ENCODE results near the gene NEK5.

The NEK5 gene

GRCh38 chr13:52159159-52159982, 30.5 kb upstream of the NEK5 start, which contains the start of gene NEK3:
NEK3 (minus strand) TSS chr13:52159597; CDS start chr13:52156191, 3,406 bp downstream.
- peak; percentile 93 for TF ChIP-seq ZBTB7A (IDR thresholded peaks at IDR 0.05; ENCODE audit: low read depth)
- no peak for TF ChIP-seq FOXM1 (IDR thresholded peaks at IDR 0.05; ENCODE audit: borderline replicate concordance, low read depth)
- TF ChIP-seq EP300 (IDR thresholded peaks at IDR 0.05; ENCODE audit: borderline replicate concordance) = no peak
- peak; percentile 99 for TF ChIP-seq MAX (IDR thresholded peaks at IDR 0.05)
- peak; percentile 43; the same call in 1 of the 2 replicates for TF ChIP-seq TCF12 (IDR thresholded peaks at IDR 0.05; ENCODE audit: low read depth)
- TF ChIP-seq YY1 (IDR thresholded peaks at IDR 0.05; ENCODE audit: low read depth) = no peak
- TF ChIP-seq CREB1 (IDR thresholded peaks at IDR 0.05; ENCODE audit: low read depth) = no peak
- TF ChIP-seq NFIC (IDR thresholded peaks at IDR 0.05) = no peak
- no peak for TF ChIP-seq USF1 (IDR thresholded peaks at IDR 0.05)
- no peak for TF ChIP-seq EGR1 (IDR thresholded peaks at IDR 0.05)

GRCh38 chr13:52158629-52159158, 29.8 kb upstream of the NEK5 start:
- TF ChIP-seq RAD21 (IDR thresholded peaks at IDR 0.05; ENCODE audit: low read depth) (no peak), TEAD4 (IDR thresholded peaks at IDR 0.05) (no peak), TCF12 (IDR thresholded peaks at IDR 0.05; ENCODE audit: low read depth) (no peak)

- TF ChIP-seq FOXM1 (IDR thresholded peaks at IDR 0.05; ENCODE audit: borderline replicate concordance, low read depth) (no peak), RAD21 (IDR thresholded peaks at IDR 0.05; ENCODE audit: low read depth) (no peak), ZBTB7A (IDR thresholded peaks at IDR 0.05; ENCODE audit: low read depth) (no peak), CREB1 (IDR thresholded peaks at IDR 0.05; ENCODE audit: low read depth) (no peak), MAX (IDR thresholded peaks at IDR 0.05) (no peak), TCF12 (IDR thresholded peaks at IDR 0.05; ENCODE audit: low read depth) (no peak), REST (IDR thresholded peaks at IDR 0.05; ENCODE audit: low read depth) (no peak), TEAD4 (IDR thresholded peaks at IDR 0.05) (no peak), NFIC (IDR thresholded peaks at IDR 0.05) (no peak), YY1 (IDR thresholded peaks at IDR 0.05; ENCODE audit: low read depth) (no peak), EP300 (IDR thresholded peaks at IDR 0.05; ENCODE audit: borderline replicate concordance) (no peak), CEBPB (IDR thresholded peaks at IDR 0.05) (no peak)
These were observed 27.9 kb upstream of the NEK5 start for GRCh38 chr13:52156724-52157261.

GRCh38 chr13:52155177-52155576, 26.3 kb upstream of the NEK5 start:
- TF ChIP-seq NFIC (IDR thresholded peaks at IDR 0.05) (no peak), MAX (IDR thresholded peaks at IDR 0.05) (no peak), USF1 (IDR thresholded peaks at IDR 0.05) (no peak), CREB1 (IDR thresholded peaks at IDR 0.05; ENCODE audit: low read depth) (no peak), TCF12 (IDR thresholded peaks at IDR 0.05; ENCODE audit: low read depth) (no peak), REST (IDR thresholded peaks at IDR 0.05; ENCODE audit: low read depth) (no peak), CEBPB (IDR thresholded peaks at IDR 0.05) (no peak), RAD21 (IDR thresholded peaks at IDR 0.05; ENCODE audit: low read depth) (no peak), YY1 (IDR thresholded peaks at IDR 0.05; ENCODE audit: low read depth) (no peak), EP300 (IDR thresholded peaks at IDR 0.05; ENCODE audit: borderline replicate concordance) (no peak), EGR1 (IDR thresholded peaks at IDR 0.05) (no peak), TAF1 (IDR thresholded peaks at IDR 0.05; ENCODE audit: low read depth) (no peak), ZBTB7A (IDR thresholded peaks at IDR 0.05; ENCODE audit: low read depth) (no peak), FOXM1 (IDR thresholded peaks at IDR 0.05; ENCODE audit: borderline replicate concordance, low read depth) (no peak), TEAD4 (IDR thresholded peaks at IDR 0.05) (no peak)

- TF ChIP-seq TAF1 (IDR thresholded peaks at IDR 0.05; ENCODE audit: low read depth) = no peak
- no peak for TF ChIP-seq EGR1 (IDR thresholded peaks at IDR 0.05)
- no peak for TF ChIP-seq NFIC (IDR thresholded peaks at IDR 0.05)
- TF ChIP-seq YY1 (IDR thresholded peaks at IDR 0.05; ENCODE audit: low read depth) = no peak
- no peak for TF ChIP-seq ZBTB7A (IDR thresholded peaks at IDR 0.05; ENCODE audit: low read depth)
- TF ChIP-seq TEAD4 (IDR thresholded peaks at IDR 0.05) = no peak
- TF ChIP-seq CREB1 (IDR thresholded peaks at IDR 0.05; ENCODE audit: low read depth) = no peak
- TF ChIP-seq EP300 (IDR thresholded peaks at IDR 0.05; ENCODE audit: borderline replicate concordance) = no peak
- TF ChIP-seq TCF12 (IDR thresholded peaks at IDR 0.05; ENCODE audit: low read depth) = no peak
- TF ChIP-seq FOXM1 (IDR thresholded peaks at IDR 0.05; ENCODE audit: borderline replicate concordance, low read depth) = no peak
- no peak for TF ChIP-seq CEBPB (IDR thresholded peaks at IDR 0.05)
- no peak for TF ChIP-seq REST (IDR thresholded peaks at IDR 0.05; ENCODE audit: low read depth)
- no peak for TF ChIP-seq RAD21 (IDR thresholded peaks at IDR 0.05; ENCODE audit: low read depth)
- TF ChIP-seq USF1 (IDR thresholded peaks at IDR 0.05) = no peak
- no peak for TF ChIP-seq MAX (IDR thresholded peaks at IDR 0.05)
These were observed 18.4 kb upstream of the NEK5 start for GRCh38 chr13:52147225-52147624.

Data from Ishikawa (cell line).